ENCODE data around the gene G6PD.

GRCh38 chrX:154487518-154488290, 58.9 kb downstream of the G6PD start:
- TF ChIP-seq, protein P1, sequence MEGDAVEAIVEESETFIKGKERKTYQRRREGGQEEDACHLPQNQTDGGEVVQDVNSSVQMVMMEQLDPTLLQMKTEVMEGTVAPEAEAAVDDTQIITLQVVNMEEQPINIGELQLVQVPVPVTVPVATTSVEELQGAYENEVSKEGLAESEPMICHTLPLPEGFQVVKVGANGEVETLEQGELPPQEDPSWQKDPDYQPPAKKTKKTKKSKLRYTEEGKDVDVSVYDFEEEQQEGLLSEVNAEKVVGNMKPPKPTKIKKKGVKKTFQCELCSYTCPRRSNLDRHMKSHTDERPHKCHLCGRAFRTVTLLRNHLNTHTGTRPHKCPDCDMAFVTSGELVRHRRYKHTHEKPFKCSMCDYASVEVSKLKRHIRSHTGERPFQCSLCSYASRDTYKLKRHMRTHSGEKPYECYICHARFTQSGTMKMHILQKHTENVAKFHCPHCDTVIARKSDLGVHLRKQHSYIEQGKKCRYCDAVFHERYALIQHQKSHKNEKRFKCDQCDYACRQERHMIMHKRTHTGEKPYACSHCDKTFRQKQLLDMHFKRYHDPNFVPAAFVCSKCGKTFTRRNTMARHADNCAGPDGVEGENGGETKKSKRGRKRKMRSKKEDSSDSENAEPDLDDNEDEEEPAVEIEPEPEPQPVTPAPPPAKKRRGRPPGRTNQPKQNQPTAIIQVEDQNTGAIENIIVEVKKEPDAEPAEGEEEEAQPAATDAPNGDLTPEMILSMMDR (IDR thresholded peaks at IDR 0.05) = no peak
- no peak for TF ChIP-seq POLR2A (IDR thresholded peaks at IDR 0.05)
